Liver (tissue), 3 donors: ENCODE results near the gene MAGI1.

Experiments
- TAF1 ChIP-seq: conservative IDR thresholded peaks from 2 replicates; pipeline ENCODE4 v1.6.1; 2016; ENCODE audit warnings: antibody characterized with exemption, mild to moderate bottlenecking
- TF ChIP-seq, protein P1 (sequence below): fragments of 150-350 bp; IDR thresholded peaks from 2 replicates; pipeline ENCODE4 v1.5.1; 2017; ENCODE audit warnings: improper control_type of control experiment, low read depth, low read length; ENCODE audit not compliant: missing input control
- TF ChIP-seq, protein P2 (sequence below): IDR thresholded peaks from 2 replicates; pipeline ENCODE4 v1.6.1; 2016; ENCODE audit warnings: antibody characterized with exemption
- TF ChIP-seq, protein P3 (sequence below): IDR thresholded peaks from 2 replicates; pipeline ENCODE4 v1.6.1; 2016; ENCODE audit warnings: antibody characterized with exemption, mild to moderate bottlenecking
- donor health status: healthy.
- donor health status: healthy.

DNA sequence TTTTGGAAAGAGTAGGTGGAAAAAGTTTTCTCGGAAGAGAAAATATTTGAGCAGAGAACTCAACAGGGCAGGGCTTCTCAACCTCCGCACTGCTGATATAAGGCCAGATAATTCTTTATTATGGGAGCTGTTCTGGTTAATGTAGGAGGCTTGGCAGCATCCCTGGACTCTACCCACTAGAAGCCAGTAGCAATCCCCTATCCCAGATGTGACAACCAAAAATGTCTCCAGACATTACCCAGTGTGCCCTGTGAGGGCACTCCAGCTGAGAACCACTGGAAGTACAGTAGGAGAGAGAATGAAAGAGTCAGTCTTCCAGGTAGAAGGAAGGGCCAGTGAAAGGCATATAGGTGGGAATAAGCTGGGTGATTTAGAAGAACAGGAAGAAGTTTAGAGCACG is 703.1 kb downstream of the MAGI1 start:
- TF ChIP-seq, protein P1, sequence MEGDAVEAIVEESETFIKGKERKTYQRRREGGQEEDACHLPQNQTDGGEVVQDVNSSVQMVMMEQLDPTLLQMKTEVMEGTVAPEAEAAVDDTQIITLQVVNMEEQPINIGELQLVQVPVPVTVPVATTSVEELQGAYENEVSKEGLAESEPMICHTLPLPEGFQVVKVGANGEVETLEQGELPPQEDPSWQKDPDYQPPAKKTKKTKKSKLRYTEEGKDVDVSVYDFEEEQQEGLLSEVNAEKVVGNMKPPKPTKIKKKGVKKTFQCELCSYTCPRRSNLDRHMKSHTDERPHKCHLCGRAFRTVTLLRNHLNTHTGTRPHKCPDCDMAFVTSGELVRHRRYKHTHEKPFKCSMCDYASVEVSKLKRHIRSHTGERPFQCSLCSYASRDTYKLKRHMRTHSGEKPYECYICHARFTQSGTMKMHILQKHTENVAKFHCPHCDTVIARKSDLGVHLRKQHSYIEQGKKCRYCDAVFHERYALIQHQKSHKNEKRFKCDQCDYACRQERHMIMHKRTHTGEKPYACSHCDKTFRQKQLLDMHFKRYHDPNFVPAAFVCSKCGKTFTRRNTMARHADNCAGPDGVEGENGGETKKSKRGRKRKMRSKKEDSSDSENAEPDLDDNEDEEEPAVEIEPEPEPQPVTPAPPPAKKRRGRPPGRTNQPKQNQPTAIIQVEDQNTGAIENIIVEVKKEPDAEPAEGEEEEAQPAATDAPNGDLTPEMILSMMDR = no peak
- TF ChIP-seq, protein P2, sequence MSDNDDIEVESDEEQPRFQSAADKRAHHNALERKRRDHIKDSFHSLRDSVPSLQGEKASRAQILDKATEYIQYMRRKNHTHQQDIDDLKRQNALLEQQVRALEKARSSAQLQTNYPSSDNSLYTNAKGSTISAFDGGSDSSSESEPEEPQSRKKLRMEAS = no peak
- TF ChIP-seq TAF1 = no peak
- TF ChIP-seq, protein P3, sequence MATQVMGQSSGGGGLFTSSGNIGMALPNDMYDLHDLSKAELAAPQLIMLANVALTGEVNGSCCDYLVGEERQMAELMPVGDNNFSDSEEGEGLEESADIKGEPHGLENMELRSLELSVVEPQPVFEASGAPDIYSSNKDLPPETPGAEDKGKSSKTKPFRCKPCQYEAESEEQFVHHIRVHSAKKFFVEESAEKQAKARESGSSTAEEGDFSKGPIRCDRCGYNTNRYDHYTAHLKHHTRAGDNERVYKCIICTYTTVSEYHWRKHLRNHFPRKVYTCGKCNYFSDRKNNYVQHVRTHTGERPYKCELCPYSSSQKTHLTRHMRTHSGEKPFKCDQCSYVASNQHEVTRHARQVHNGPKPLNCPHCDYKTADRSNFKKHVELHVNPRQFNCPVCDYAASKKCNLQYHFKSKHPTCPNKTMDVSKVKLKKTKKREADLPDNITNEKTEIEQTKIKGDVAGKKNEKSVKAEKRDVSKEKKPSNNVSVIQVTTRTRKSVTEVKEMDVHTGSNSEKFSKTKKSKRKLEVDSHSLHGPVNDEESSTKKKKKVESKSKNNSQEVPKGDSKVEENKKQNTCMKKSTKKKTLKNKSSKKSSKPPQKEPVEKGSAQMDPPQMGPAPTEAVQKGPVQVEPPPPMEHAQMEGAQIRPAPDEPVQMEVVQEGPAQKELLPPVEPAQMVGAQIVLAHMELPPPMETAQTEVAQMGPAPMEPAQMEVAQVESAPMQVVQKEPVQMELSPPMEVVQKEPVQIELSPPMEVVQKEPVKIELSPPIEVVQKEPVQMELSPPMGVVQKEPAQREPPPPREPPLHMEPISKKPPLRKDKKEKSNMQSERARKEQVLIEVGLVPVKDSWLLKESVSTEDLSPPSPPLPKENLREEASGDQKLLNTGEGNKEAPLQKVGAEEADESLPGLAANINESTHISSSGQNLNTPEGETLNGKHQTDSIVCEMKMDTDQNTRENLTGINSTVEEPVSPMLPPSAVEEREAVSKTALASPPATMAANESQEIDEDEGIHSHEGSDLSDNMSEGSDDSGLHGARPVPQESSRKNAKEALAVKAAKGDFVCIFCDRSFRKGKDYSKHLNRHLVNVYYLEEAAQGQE = no peak
